ENCODE results near the gene TNNT1.

The TNNT1 gene

GRCh38 chr19:55117663-55118391 is 31.2 kb downstream of the TNNT1 start:
- no peaks in the 10 kb centered on the region for H3K36me3 ChIP-seq (ENCODE audit: control insufficient read depth, insufficient read depth, low read length)
- H3K27me3 ChIP-seq (ENCODE audit: control insufficient read depth, insufficient read depth, low read length, poor library complexity, severe bottlenecking), result no peaks in the 10 kb centered on the region
- H3K4me1 ChIP-seq (ENCODE audit: control insufficient read depth, insufficient read depth, low read length), result peaks cover 29% of the 10 kb centered on the region
- H3K4me3 ChIP-seq (ENCODE audit: insufficient read depth, low read depth, low read length), result peak overlapping the region; percentile 51
- WGBS, 2 experiments, result 11 to 12% methylated on average over 44 of the region's 44 CpGs
- no peaks in the 10 kb centered on the region for H3K9me3 ChIP-seq (ENCODE audit: control insufficient read depth, low read length)
- peak overlapping the region; percentile 85 for H3K27ac ChIP-seq (ENCODE audit: insufficient read depth, low read depth, low read length, poor library complexity, severe bottlenecking)

DNA sequence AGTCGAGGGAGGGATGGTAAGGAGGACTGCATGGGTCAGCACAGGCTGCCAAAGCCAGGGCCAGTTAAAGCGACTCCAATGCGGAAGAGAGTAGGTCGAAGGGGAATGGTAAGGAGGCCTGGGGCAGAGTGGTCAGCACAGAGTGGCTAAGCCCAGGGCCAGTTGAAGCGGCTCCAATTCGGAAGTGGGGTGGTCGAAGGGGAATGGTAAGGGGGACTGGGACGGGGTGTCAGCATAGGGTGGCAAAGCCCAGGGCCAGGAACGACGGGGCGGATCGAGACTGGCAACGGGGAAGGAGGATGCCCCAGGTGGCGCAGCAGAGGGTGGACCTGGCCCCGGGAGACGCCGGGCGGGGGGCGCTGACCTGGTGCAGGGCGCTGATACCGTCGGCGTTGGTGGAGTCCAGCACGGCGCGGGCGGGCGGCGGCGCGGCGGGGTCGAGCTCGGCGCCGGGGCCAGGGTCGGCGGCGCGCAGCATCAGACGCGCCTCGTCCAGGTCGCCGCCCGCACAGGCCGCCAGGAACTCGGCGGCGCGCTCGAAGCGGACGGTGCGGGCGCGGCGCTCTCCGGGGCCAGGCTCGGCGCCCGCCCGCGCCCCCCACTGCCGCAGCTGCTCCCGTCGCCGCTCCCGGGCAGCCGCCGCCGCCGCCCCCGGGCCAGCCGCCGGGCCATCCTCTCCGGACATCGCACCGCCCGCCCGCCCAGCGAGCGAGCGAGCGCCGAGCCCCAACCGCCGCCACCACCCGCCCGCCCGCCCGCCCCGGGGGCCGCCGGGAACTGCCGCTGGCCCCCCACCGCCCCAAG is 31.9 kb downstream of the TNNT1 start, which contains the start of gene PPP1R12C:
Gene PPP1R12C, minus strand, starts transcription at position 779 of the 804 bp plus-strand sequence. Its CDS starts 94 bp downstream, at position 685.
- no peaks in the 10 kb centered on the region for H3K36me3 ChIP-seq (ENCODE audit: control insufficient read depth, insufficient read depth, low read length)
- H3K27ac ChIP-seq (ENCODE audit: insufficient read depth, low read depth, low read length, poor library complexity, severe bottlenecking), result peak within 1 kb of the TSS; percentile 85
- peak within 1 kb of the TSS; percentile 51 for H3K4me3 ChIP-seq (ENCODE audit: insufficient read depth, low read depth, low read length)
- peaks cover 29% of the 10 kb centered on the region for H3K4me1 ChIP-seq (ENCODE audit: control insufficient read depth, insufficient read depth, low read length)
- H3K27me3 ChIP-seq (ENCODE audit: control insufficient read depth, insufficient read depth, low read length, poor library complexity, severe bottlenecking), result no peaks in the 10 kb centered on the region
- no peaks in the 10 kb centered on the region for H3K9me3 ChIP-seq (ENCODE audit: control insufficient read depth, low read length)
- 0 to 1% methylated on average over 97 of the region's 97 CpGs for WGBS, 2 experiments

DNA sequence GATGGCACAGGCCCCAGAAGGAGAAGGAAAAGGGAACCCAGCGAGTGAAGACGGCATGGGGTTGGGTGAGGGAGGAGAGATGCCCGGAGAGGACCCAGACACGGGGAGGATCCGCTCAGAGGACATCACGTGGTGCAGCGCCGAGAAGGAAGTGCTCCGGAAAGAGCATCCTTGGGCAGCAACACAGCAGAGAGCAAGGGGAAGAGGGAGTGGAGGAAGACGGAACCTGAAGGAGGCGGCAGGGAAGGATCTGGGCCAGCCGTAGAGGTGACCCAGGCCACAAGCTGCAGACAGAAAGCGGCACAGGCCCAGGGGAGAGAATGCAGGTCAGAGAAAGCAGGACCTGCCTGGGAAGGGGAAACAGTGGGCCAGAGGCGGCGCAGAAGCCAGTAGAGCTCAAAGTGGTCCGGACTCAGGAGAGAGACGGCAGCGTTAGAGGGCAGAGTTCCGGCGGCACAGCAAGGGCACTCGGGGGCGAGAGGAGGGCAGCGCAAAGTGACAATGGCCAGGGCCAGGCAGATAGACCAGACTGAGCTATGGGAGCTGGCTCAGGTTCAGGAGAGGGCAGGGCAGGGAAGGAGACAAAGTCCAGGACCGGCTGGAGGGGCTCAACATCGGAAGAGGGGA is 32.7 kb downstream of the TNNT1 start:
- no peak overlapping the region for H3K27ac ChIP-seq (ENCODE audit: insufficient read depth, low read depth, low read length, poor library complexity, severe bottlenecking)
- H3K27me3 ChIP-seq (ENCODE audit: control insufficient read depth, insufficient read depth, low read length, poor library complexity, severe bottlenecking), result no peaks in the 10 kb centered on the region
- H3K36me3 ChIP-seq (ENCODE audit: control insufficient read depth, insufficient read depth, low read length), result no peaks in the 10 kb centered on the region
- peak overlapping the region; percentile 51 for H3K4me3 ChIP-seq (ENCODE audit: insufficient read depth, low read depth, low read length)
- H3K4me1 ChIP-seq (ENCODE audit: control insufficient read depth, insufficient read depth, low read length), result peaks cover 29% of the 10 kb centered on the region
- WGBS, 2 experiments, result 5 to 6% methylated on average over 25 of the region's 25 CpGs
- no peaks in the 10 kb centered on the region for H3K9me3 ChIP-seq (ENCODE audit: control insufficient read depth, low read length)

GRCh38 chr19:55115446-55116065 is 33.5 kb downstream of the TNNT1 start:
- no peaks in the 10 kb centered on the region for H3K27me3 ChIP-seq (ENCODE audit: control insufficient read depth, insufficient read depth, low read length, poor library complexity, severe bottlenecking)
- no peaks in the 10 kb centered on the region for H3K9me3 ChIP-seq (ENCODE audit: control insufficient read depth, low read length)
- no peak overlapping the region for H3K27ac ChIP-seq (ENCODE audit: insufficient read depth, low read depth, low read length, poor library complexity, severe bottlenecking)
- no peaks in the 10 kb centered on the region for H3K36me3 ChIP-seq (ENCODE audit: control insufficient read depth, insufficient read depth, low read length)
- 80 to 81% methylated on average over 13 of the region's 13 CpGs for WGBS, 2 experiments
- peak overlapping the region; percentile 51 for H3K4me3 ChIP-seq (ENCODE audit: insufficient read depth, low read depth, low read length)
- peaks cover 29% of the 10 kb centered on the region for H3K4me1 ChIP-seq (ENCODE audit: control insufficient read depth, insufficient read depth, low read length)

GRCh38 chr19:55114566-55115145 is 34.4 kb downstream of the TNNT1 start:
- Histone ChIP-seq H3K27me3 (ENCODE audit: control insufficient read depth, insufficient read depth, low read length, poor library complexity, severe bottlenecking) (no peaks in the 10 kb centered on the region), H3K9me3 (ENCODE audit: control insufficient read depth, low read length) (no peaks in the 10 kb centered on the region), H3K4me3 (ENCODE audit: insufficient read depth, low read depth, low read length) (no peak overlapping the region), H3K4me1 (ENCODE audit: control insufficient read depth, insufficient read depth, low read length) (peaks cover 29% of the 10 kb centered on the region), H3K27ac (ENCODE audit: insufficient read depth, low read depth, low read length, poor library complexity, severe bottlenecking) (no peak overlapping the region), H3K36me3 (ENCODE audit: control insufficient read depth, insufficient read depth, low read length) (no peaks in the 10 kb centered on the region)
- WGBS, 2 experiments, result 89 to 90% methylated on average over 9 of the region's 9 CpGs

DNA sequence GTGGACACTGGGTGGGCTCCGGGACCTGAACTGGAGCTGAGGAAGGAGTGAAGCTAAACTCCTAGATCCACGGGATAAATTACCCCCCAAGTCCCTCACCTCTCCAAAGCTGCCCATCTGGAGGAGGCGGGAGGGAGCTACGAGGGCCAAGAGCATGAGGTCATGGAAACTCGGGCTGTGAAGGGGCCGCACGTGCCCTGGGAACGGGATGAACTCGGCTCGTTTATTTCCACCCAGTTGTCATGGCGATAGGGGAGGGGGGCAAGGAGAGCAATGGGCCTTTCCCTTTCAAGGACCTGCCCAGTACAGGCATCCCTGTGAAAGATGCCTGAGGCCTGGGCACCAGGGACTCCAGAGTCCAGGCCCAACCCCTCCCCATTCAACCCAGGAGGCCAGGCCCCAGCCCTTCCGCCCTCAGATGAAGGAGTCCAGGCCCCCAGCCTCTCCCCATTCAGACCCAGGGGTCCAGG is 35.4 kb downstream of the TNNT1 start:
- Histone ChIP-seq H3K4me3 (ENCODE audit: insufficient read depth, low read depth, low read length) (no peak overlapping the region), H3K27me3 (ENCODE audit: control insufficient read depth, insufficient read depth, low read length, poor library complexity, severe bottlenecking) (no peaks in the 10 kb centered on the region), H3K4me1 (ENCODE audit: control insufficient read depth, insufficient read depth, low read length) (peaks cover 24% of the 10 kb centered on the region), H3K36me3 (ENCODE audit: control insufficient read depth, insufficient read depth, low read length) (no peaks in the 10 kb centered on the region), H3K27ac (ENCODE audit: insufficient read depth, low read depth, low read length, poor library complexity, severe bottlenecking) (peak overlapping the region; percentile 91), H3K9me3 (ENCODE audit: control insufficient read depth, low read length) (no peaks in the 10 kb centered on the region)
- 43 to 48% methylated on average over 12 of the region's 12 CpGs for WGBS, 2 experiments

DNA sequence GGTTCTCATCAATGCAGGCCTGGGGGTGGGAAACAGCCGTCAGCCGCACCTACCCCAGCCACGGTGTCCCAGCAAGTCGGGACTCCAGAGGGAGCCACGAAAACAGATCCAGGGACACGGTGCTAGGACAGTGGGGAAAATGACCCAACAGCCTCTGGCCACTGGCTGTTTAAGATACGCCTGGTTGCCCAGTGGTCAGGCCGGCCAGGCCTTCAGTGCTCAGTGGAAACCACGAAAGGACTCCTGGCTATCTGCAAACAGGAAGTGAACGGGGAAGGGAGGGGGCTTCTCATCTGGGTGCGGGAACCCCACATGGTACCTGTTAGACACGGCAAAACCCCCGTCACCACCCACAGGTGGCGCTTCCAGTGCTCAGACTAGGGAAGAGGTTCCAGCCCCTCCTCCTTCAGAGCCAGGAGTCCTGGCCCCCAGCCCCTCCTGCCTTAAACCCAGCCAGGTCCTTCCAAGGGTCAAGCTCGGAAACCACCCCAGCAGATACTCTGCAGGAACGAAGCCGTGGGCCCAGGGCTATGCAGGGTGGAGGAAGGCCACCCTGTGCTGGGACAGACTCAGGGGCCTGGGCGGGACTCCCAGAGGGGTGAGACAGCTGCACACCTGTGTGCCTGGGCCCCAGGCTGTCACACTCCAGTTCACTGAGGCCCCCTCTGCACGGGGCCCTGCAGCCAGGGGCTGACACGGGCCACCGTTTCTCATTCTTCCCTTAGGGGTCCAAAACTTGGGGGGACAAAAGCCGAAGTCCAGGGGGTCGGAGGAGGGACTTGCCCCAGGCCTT is 36.0 kb downstream of the TNNT1 start:
- H3K27me3 ChIP-seq (ENCODE audit: control insufficient read depth, insufficient read depth, low read length, poor library complexity, severe bottlenecking), result no peaks in the 10 kb centered on the region
- H3K36me3 ChIP-seq (ENCODE audit: control insufficient read depth, insufficient read depth, low read length), result no peaks in the 10 kb centered on the region
- 88 to 90% methylated on average over 23 of the region's 23 CpGs for WGBS, 2 experiments
- no peaks in the 10 kb centered on the region for H3K9me3 ChIP-seq (ENCODE audit: control insufficient read depth, low read length)
- no peak overlapping the region for H3K4me3 ChIP-seq (ENCODE audit: insufficient read depth, low read depth, low read length)
- H3K27ac ChIP-seq (ENCODE audit: insufficient read depth, low read depth, low read length, poor library complexity, severe bottlenecking), result peak overlapping the region; percentile 91
- H3K4me1 ChIP-seq (ENCODE audit: control insufficient read depth, insufficient read depth, low read length), result peaks cover 23% of the 10 kb centered on the region

DNA sequence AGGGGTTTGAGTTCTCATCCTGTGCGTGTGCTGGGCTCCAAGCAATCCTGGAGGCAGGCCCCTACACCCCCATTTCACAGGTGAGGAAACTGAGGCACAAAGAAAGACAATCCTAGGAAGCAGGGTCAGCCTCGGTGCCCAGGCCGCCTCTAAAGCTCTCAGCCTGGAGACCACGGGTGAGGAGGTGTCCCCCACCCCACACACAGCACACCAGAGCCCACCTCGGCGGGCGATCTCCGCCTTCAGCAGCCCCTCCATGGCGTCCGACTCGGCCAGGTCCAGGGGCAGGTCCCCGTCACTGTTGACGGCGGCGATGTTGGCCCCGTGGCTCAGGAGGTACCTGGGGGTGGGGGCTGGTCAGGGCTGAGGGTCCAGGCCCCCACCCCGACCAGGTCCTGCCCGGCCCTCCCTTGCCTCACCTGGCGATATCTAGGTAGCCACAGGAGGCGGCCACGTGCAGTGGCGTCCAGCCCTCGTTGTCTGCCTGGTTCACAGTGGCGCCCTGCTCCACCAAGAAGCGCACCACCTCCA is 36.7 kb downstream of the TNNT1 start:
- H3K4me1 ChIP-seq (ENCODE audit: control insufficient read depth, insufficient read depth, low read length), result peaks cover 23% of the 10 kb centered on the region
- H3K4me3 ChIP-seq (ENCODE audit: insufficient read depth, low read depth, low read length), result no peak overlapping the region
- no peaks in the 10 kb centered on the region for H3K27me3 ChIP-seq (ENCODE audit: control insufficient read depth, insufficient read depth, low read length, poor library complexity, severe bottlenecking)
- WGBS, 2 experiments, result 96 to 97% methylated on average over 25 of the region's 25 CpGs
- H3K27ac ChIP-seq (ENCODE audit: insufficient read depth, low read depth, low read length, poor library complexity, severe bottlenecking), result no peak overlapping the region
- no peaks in the 10 kb centered on the region for H3K36me3 ChIP-seq (ENCODE audit: control insufficient read depth, insufficient read depth, low read length)
- H3K9me3 ChIP-seq (ENCODE audit: control insufficient read depth, low read length), result no peaks in the 10 kb centered on the region

All from ectodermal cell (in vitro differentiated cells).